IPS-NIHi7 (cell line): Measurements from ENCODE around the gene CDK14.

Experiments used
- DNase-seq: peaks from one replicate; pipeline ENCODE4 v3.0.0; 2012; ENCODE audit warnings: mixed read lengths; ENCODE audit errors: extremely low spot score

CDK14 gene

GRCh38 chr7:91196058-91196457, 599.9 kb downstream of the CDK14 start:
- no peak for DNase-seq

- DNase-seq = no peak
Measured at GRCh38 chr7:91198371-91198770, 602.2 kb downstream of the CDK14 start.

- DNase-seq = no peak
Measured at GRCh38 chr7:91199601-91200000, 603.5 kb downstream of the CDK14 start.

- DNase-seq = no peak
Measured at GRCh38 chr7:91201442-91202113, 605.5 kb downstream of the CDK14 start.

- no peak for DNase-seq
Measured at GRCh38 chr7:91206361-91206960, 610.3 kb downstream of the CDK14 start.

- peak; percentile 23 for DNase-seq
Measured at GRCh38 chr7:91212582-91212981, 616.5 kb downstream of the CDK14 start.

- no peak for DNase-seq
Measured at GRCh38 chr7:91226411-91226810, 630.3 kb downstream of the CDK14 start.

- DNase-seq = no peak
Measured at GRCh38 chr7:91228327-91228726, 632.2 kb downstream of the CDK14 start.

GRCh38 chr7:91228927-91229558, 632.9 kb downstream of the CDK14 start:
- no peak for DNase-seq

GRCh38 chr7:91230100-91230499, 634.0 kb downstream of the CDK14 start:
- DNase-seq = no peak

GRCh38 chr7:91230503-91230902, 634.4 kb downstream of the CDK14 start:
- DNase-seq = no peak

GRCh38 chr7:91233212-91233611, 637.1 kb downstream of the CDK14 start:
- DNase-seq = no peak

- no peak for DNase-seq
Measured at GRCh38 chr7:91235211-91235832, 639.2 kb downstream of the CDK14 start.

- DNase-seq = no peak
Measured at GRCh38 chr7:91239171-91239604, 643.1 kb downstream of the CDK14 start.

- DNase-seq = no peak
Measured at GRCh38 chr7:91239772-91240171, 643.7 kb downstream of the CDK14 start.

- no peak for DNase-seq
Measured at GRCh38 chr7:91240376-91240941, 644.3 kb downstream of the CDK14 start.

- no peak for DNase-seq
Measured at GRCh38 chr7:91242097-91242844, 646.1 kb downstream of the CDK14 start.

- DNase-seq = no peak
Measured at GRCh38 chr7:91243591-91244301, 647.6 kb downstream of the CDK14 start.

- DNase-seq = peak; percentile 36
Measured at GRCh38 chr7:91247500-91247899, 651.4 kb downstream of the CDK14 start.

- DNase-seq = no peak
Measured at GRCh38 chr7:91248996-91249395, 652.9 kb downstream of the CDK14 start.
